Ovary (tissue), 9 donors: ENCODE measurements around the gene ACSL3. TPM values are rescaled to one million over a fixed set of nuclear protein-coding genes. Genes with fewer than 3 reads are reported as not detected.

ENCODE experiments used
- DNase-seq, 5 donors: peaks; one replicate each; pipeline ENCODE4 v3.0.0-alpha.2; 2019 to 2020
- H3K27ac ChIP-seq, 2 donors: fragments of 200-600 bp; one replicate each; pipeline versions ENCODE4 v1.5.1 to v1.8.0; 2019 to 2022
- H3K27me3 ChIP-seq: fragments of 200-600 bp; one replicate; pipeline ENCODE4 v1.8.0; 2022
- H3K36me3 ChIP-seq: fragments of 200-600 bp; sonication (generic); one replicate; pipeline ENCODE4 v1.5.1; 2019
- H3K4me1 ChIP-seq: one replicate; pipeline ENCODE4 v1.8.1; 2013; ENCODE audit warnings: mild to moderate bottlenecking, moderate library complexity; ENCODE audit not compliant: insufficient read depth
- H3K4me3 ChIP-seq: fragments of 200-600 bp; sonication (generic); one replicate; pipeline ENCODE4 v1.5.1; 2017
- H3K9me3 ChIP-seq, 2 donors: fragments of 200-600 bp in 1 of 2; sonication (generic) in 1 of 2; one replicate each; pipeline versions ENCODE4 v1.5.1 to v1.8.1; 2013 to 2019; ENCODE audit warnings: mild to moderate bottlenecking in 1 of 2, moderate library complexity in 1 of 2
- CTCF ChIP-seq, 3 donors: fragments of 450-650 bp in 2 of 3; fragments of 200-600 bp in 1 of 3; IDR thresholded peaks; one replicate each; pipeline versions ENCODE4 v1.5.1 to v1.8.0; 2016 to 2022; ENCODE audit warnings: antibody characterized with exemption in 3 of 3, mild to moderate bottlenecking in 1 of 3
- EP300 ChIP-seq: sonication (generic); formaldehyde crosslinking; IDR thresholded peaks from one replicate; pipeline ENCODE4 v1.6.1; 2017; ENCODE audit warnings: antibody characterized with exemption
- POLR2A ChIP-seq: fragments of 450-650 bp; IDR thresholded peaks from one replicate; pipeline ENCODE4 v1.6.1; 2017; ENCODE audit warnings: antibody characterized with exemption, mild to moderate bottlenecking, moderate library complexity
- WGBS, 3 donors: extraction: QIAGEN DNeasy Blood & Tissue Kit in 1 of 3; methylation state at CpG; one replicate each; pipeline versions ENCODE4 v1.1.5 to v1.1.7; 2013 to 2017; 5-methylcytosine and 5-hydroxymethylcytosine counted together
- intact Hi-C, 4 donors: fragments of 100-400 bp; cut with DNase I; formaldehyde crosslinking; loops; one replicate each; pipeline versions ENCODE4 v1.11.0 to v1.15.1; 2022 to 2023
- polyA plus RNA-seq, 2 donors: library from polyadenylated mRNA; stranded (reverse); fragments of 200-250 nt in 1 of 2; fragments of 350-450 nt in 1 of 2; fragmentation: Illumina TruSeq in 1 of 2; extraction: RNeasy Lipid Tissue Mini Kit (QIAGEN cat#74804) in 1 of 2; gene quantifications; one replicate each; pipeline ENCODE4 v1.2.3, GENCODE V29; 2013 to 2014
- total RNA-seq, 7 donors: library from RNA; depleted of rRNA in 2 of 7; stranded (reverse); fragments of >200 nt in 2 of 7; fragmentation: NEBNext Ultra II Directional in 3 of 7; extraction: Animal tissue kit (Norgen Biotek cat#: 25700) in 3 of 7; gene quantifications; one replicate each; pipeline versions ENCODE4 v1.1.0 to v1.2.4, GENCODE V29; 2016 to 2023
- donor health status: DM: no; HTN: no; CAD: no; lungs with moderate emphysema.
- donor health status: DM: no; HTN: no; CAD: no.
- donor health status: Bipolar disorder and iron deficiency.
- donor health status: DM: yes; HTN: yes; CAD: no.
- donor health status: DM: no; HTN: no; CAD: no.
- donor health status: DM: yes; HTN: yes; CAD: no.

The ACSL3 gene
- total and polyA plus RNA-seq, 9 donors = 14.0 to 85.1 (median 46.0) TPM

GRCh38 chr2:222946700-222947287, 86.0 kb downstream of the ACSL3 start:
- TF ChIP-seq CTCF (IDR thresholded peaks at IDR 0.05) = no peak
- TF ChIP-seq POLR2A = no peak
- TF ChIP-seq EP300 = no peak
- H3K27me3 ChIP-seq = no peaks in the 10 kb centered on the region
- intact Hi-C loops = no loop called here
- H3K9me3 ChIP-seq = no peaks in the 10 kb centered on the region
- no peak overlapping the region for H3K27ac ChIP-seq
- H3K4me3 ChIP-seq = no peak overlapping the region
- no peak for DNase-seq
- H3K4me1 ChIP-seq = no peaks in the 10 kb centered on the region
- H3K36me3 ChIP-seq = no peaks in the 10 kb centered on the region
- WGBS, 3 donors = 90 to 98% (median 91%) methylated on average over 7 of the region's 7 CpGs

- Histone ChIP-seq H3K9me3 (no peaks in the 10 kb centered on the region), H3K27ac (no peak overlapping the region), H3K4me1 (no peaks in the 10 kb centered on the region), H3K4me3 (no peak overlapping the region), H3K36me3 (no peaks in the 10 kb centered on the region), H3K27me3 (no peaks in the 10 kb centered on the region)
- DNase-seq = no peak
- no peak for TF ChIP-seq POLR2A
- intact Hi-C loops = no loop called here
- WGBS, 3 donors = 67 to 76% (median 68%) methylated on average over 1 of the region's 1 CpG
Observed at GRCh38 chr2:222949073-222949472, 88.2 kb downstream of the ACSL3 start.

DNA sequence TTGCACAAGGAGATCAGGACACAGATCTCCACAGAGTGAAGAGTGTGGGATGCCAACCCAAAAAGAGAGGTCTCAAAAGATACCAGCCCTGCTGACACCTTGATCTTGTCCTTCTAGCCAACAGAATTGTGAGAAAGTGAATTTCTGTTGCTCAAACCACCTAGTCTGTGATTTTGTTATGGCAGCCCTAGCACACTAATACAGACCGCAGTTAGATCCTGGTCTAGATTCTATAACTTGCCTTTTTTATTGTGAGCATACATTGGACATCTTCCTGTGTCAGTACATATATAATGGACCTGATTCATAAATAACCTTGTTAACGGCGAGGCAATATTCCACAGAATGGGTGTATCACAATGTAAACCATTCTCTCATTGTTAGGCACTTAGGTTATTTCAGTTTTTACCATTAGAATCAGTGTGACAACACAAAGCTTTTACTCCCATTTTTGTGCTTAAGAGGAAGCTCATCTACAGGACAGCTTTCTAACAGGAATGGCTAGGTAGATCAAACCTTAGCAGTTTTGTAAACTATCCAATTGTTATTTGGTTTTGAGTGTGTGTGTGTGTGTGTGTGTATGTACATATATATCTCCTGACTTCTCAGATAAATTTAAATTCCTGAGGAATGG, 89.0 kb downstream of the ACSL3 start:
- Histone ChIP-seq H3K36me3 (no peaks in the 10 kb centered on the region), H3K27me3 (no peaks in the 10 kb centered on the region), H3K4me1 (no peaks in the 10 kb centered on the region), H3K27ac (no peak overlapping the region), H3K4me3 (no peak overlapping the region), H3K9me3 (no peaks in the 10 kb centered on the region)
- TF ChIP-seq POLR2A = no peak
- no peak for TF ChIP-seq EP300
- no peak for TF ChIP-seq CTCF (IDR thresholded peaks at IDR 0.05)
- intact Hi-C loops = no loop called here
- 97 to 98% (median 97%) methylated on average over 3 of the region's 3 CpGs for WGBS, 3 donors
- DNase-seq = no peak

DNA sequence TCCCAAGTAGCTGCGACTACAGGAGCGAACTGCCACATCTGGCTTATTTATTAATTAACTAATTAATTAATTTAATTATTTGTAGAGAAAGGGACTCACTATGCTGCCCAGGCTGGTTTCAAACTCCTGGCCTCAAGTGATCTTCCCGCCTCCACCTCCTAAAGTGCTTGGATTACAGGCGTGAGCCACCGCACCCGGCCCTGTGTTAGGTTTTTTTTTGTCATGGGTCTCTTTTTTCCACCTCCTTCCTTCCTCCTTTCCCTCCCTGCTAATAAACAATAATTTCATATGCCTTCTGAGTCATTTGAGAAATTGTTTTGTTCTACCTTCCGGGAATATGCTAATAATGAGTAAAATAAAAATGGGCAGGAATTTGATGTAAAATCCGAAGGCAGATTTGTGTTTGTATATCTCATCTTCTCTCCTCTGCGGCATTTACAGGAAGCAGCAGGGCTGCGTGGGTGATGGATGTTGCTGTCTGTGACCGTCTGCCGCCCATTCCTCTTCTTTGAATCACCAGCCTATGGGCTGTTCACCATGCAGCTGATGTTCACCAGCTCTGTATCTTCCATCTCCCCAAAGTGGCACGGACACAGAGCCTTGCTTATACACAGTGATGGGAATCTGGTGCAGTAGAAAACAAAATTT, 89.9 kb downstream of the ACSL3 start:
- Histone ChIP-seq H3K9me3 (no peaks in the 10 kb centered on the region), H3K27me3 (no peaks in the 10 kb centered on the region), H3K36me3 (no peaks in the 10 kb centered on the region), H3K27ac (no peak overlapping the region), H3K4me1 (no peaks in the 10 kb centered on the region), H3K4me3 (no peak overlapping the region)
- TF ChIP-seq POLR2A = no peak
- TF ChIP-seq CTCF (IDR thresholded peaks at IDR 0.05) = no peak
- no peak for TF ChIP-seq EP300
- no peak for DNase-seq
- WGBS, 3 donors = 34 to 55% (median 38%) methylated on average over 13 of the region's 13 CpGs
- intact Hi-C loops = no loop called here

GRCh38 chr2:222952204-222952603, 91.4 kb downstream of the ACSL3 start:
- Histone ChIP-seq H3K27me3 (no peaks in the 10 kb centered on the region), H3K9me3 (no peaks in the 10 kb centered on the region), H3K27ac (no peak overlapping the region), H3K4me3 (no peak overlapping the region), H3K36me3 (no peaks in the 10 kb centered on the region), H3K4me1 (no peaks in the 10 kb centered on the region)
- no peak for TF ChIP-seq EP300
- TF ChIP-seq CTCF (IDR thresholded peaks at IDR 0.05) = no peak
- no peak for TF ChIP-seq POLR2A
- DNase-seq = no peak
- intact Hi-C loops = no loop called here
